ENCODE data around the gene PLEKHA7. TPM values are rescaled to one million over a fixed set of nuclear protein-coding genes. Genes with fewer than 3 reads are reported as not detected.
A peak's percentile ranks its signal among the peaks of the same experiment; 100 is the strongest.

Gene PLEKHA7
- total RNA-seq, 1 donor from 2014 or later = 4.8 TPM

GRCh38 chr11:16789560-16790485, 224.4 kb downstream of the PLEKHA7 start:
- no peak for DNase-seq (ENCODE audit: low read depth in 2 of 2)

- no peak for DNase-seq (ENCODE audit: low read depth in 2 of 2)
These were observed 225.2 kb downstream of the PLEKHA7 start for GRCh38 chr11:16789063-16789420.

DNA sequence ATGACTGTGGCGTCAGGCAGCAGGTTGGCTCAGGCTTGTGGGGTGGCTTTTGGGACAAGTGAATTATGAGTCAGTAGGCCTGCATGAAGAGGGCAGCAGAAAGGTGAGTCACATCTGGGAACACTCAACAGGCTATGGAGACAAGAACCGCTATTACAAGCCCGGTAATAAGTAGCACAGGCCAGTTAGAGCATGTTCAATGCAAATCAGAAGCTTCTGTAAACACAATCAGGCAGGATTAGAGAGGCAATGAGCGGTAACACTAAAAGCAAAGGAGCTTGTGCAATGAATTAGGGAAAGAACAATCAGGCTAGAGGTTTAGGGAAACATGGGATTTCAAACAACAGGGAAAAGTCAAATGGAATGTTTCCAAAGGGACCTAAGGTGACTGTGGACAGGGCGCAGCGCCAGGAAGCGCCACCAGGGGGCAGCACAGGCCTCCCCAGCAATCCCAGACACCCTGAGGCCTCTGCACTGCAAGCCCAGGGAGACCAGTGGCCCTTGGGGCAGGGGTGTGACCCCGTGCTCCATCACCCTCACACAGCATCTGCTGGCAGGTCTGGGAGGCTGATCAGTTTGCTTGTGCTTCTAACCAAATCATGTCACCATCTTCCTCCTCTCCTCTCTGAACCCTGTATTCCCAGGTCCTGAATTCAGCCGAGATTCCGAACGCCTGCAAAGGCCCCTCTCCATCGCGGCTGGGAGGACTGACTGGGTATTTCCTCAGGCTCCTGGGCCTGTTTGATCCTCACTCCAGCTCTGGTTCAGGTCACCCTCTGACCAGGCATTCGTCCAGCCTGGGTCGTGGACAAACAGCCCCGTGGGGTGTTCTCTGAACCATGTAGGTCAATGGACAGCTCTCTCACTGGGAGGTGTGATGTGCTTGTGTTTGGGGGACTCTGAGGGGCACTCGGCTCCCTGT, 225.8 kb downstream of the PLEKHA7 start:
- DNase-seq (ENCODE audit: low read depth in 2 of 2) = peak; percentile 73 to 93

GRCh38 chr11:16787035-16787742, 227.0 kb downstream of the PLEKHA7 start:
- peak; percentile 68 to 79 for DNase-seq (ENCODE audit: low read depth in 2 of 2)

GRCh38 chr11:16786131-16786530, 228.1 kb downstream of the PLEKHA7 start:
- DNase-seq (ENCODE audit: low read depth in 2 of 2) = peak in 1 of 2 donors; percentile 16

- peak; percentile 80 to 86 for DNase-seq (ENCODE audit: low read depth in 2 of 2)
These were observed 228.6 kb downstream of the PLEKHA7 start for GRCh38 chr11:16785520-16786128.

DNA sequence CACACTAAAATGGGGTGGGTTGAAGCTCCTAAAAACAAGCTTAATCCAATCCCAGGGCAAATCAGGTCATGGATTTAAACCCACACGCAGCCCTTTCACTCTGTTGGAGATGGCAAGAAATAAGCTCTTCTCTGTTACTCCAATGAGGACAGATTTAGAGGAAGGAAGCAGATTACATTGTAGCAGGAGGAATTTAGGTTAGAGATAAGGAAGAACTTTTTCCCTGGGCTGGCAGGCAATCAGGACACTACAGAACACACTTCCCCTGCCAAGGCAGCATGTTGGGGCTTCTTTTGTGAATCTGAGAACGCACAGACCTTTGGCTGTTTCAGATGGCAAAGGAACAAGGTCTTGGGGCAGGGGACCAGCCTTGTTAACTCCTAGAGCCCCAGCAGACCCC, 229.5 kb downstream of the PLEKHA7 start:
- no peak for DNase-seq (ENCODE audit: low read depth in 2 of 2)

- no peak for DNase-seq (ENCODE audit: low read depth in 2 of 2)
These were observed 230.1 kb downstream of the PLEKHA7 start for GRCh38 chr11:16784097-16784496.

GRCh38 chr11:16783321-16783801, 230.9 kb downstream of the PLEKHA7 start:
- DNase-seq (ENCODE audit: low read depth in 2 of 2) = no peak

- DNase-seq (ENCODE audit: low read depth in 2 of 2) = no peak
These were observed 232.0 kb downstream of the PLEKHA7 start for GRCh38 chr11:16781936-16782919.

GRCh38 chr11:16780698-16781550, 233.3 kb downstream of the PLEKHA7 start:
- DNase-seq (ENCODE audit: low read depth in 2 of 2) = no peak

DNA sequence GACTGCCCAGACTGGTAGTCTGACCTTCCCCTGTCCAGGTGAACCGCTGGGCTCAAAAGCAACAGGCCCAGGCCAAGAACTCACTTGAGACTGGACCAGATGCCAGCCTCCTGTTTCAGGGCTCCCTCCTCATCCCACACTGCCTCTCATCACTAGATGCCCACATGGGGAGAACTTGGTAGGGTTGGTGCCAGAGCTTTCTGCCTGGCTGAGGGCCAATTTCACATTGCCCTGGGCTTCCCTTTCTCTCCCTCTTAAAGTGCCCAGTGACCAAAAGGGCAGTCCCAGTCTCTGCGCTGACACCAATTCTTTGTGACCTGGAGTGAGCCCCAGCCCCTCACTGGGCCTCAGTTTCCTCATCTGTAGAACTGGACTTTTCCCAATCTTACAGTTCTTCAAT, 234.1 kb downstream of the PLEKHA7 start:
- DNase-seq (ENCODE audit: low read depth in 2 of 2) = no peak

DNA sequence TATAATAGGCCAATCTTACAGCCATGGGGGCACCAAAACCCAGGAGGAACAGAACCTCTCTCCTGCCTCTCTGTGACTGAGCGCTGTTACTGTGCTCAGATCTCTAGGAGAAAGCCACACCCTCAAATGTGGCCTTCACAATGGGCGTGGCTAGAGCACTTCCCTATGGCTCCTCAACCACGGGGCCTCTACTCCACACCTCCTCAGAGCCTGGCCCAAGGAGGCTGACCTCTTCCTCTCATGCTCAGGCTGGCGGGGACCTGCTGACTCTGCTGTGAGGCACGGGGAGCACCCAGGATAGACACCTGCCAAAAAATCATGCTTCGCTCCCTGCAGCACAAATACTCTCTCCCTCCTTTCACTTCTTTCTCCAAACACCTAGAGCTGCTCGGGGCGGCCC, 234.8 kb downstream of the PLEKHA7 start:
- DNase-seq (ENCODE audit: low read depth in 2 of 2) = no peak

DNA sequence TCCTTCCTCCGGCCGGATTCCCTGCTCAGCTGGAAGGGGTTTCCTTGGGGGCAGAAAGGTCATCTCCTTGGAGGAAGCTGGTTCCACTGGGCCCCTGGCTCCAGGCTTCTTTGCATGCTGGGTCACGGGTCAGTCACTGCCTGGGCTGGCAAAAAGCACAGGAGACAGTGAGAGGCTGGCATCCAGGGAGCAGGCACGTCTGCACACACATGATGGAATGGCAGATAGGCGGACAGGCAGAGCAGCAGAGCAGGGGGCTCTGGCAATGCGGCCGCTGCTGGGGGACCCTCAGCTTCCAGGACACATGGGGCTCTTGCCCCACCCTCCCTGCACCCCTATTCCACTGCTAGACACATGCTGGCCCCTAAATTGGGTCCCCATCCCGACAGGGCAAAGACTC, 235.3 kb downstream of the PLEKHA7 start:
- DNase-seq (ENCODE audit: low read depth in 2 of 2) = no peak

DNA sequence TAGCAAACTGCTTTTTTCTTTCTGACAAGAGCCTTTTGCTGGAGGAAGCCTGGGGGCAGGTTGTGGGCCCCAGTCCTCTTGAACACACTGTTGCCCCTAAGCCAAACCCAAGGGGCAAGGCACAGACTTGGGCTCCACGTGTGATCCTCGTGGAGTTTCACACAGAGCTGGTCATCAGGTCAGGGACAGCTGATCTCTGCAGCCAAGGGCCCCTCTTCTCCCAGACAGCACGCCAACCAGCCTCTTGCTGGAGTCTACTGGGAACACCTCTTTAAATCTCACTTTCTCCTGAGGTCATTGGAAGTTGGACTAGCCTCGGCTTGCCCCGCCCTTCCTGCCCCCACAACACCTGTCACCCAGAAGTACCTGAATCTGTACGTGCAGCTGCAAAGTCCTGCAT, 235.9 kb downstream of the PLEKHA7 start:
- DNase-seq (ENCODE audit: low read depth in 2 of 2) = no peak

GRCh38 chr11:16777613-16777975, 236.6 kb downstream of the PLEKHA7 start:
- no peak for DNase-seq (ENCODE audit: low read depth in 2 of 2)

DNA sequence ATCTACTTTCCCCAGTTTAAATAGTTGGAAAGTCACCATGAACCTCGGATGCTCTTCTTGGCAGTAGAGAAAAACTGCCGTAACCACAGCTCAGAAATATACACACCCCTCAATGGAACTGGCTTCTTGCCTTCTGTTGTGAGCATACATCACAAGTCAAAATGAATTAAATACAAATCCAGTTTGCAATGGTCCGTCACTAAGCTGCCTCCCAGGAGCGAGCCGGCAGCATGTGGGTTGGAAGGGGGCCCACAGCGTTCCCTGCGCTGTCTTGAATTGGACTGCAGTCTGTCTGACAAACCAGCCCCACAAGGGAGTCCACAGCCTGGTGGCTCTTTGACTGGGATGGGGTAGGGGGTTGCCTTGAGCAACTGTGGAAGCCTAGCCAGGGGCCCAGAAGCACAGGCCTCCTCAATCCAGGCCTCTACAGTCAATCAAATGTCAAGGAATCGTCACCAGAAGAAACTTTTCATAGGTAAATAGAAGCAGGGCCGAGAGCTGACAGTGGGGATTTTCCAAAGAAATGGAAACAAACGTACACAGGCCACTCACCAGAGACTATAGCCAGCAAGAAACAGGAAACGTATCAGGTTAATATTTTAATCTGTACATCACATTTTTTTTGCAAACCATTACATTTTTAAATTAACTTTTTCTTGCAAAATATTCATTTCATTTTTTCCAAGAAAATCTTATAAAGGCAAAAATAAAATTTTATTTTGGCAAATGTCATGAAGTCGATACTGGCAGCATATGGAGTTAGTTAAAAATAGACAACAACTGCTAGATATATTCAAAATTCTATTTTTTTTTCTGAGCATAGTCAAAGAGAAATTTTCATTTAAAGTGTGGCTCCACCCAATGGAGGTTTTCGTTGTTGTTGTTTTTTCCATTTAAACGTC, 237.3 kb downstream of the PLEKHA7 start:
- no peak for DNase-seq (ENCODE audit: low read depth in 2 of 2)

Measured in lung microvascular endothelial cell (primary cell).